GM18507 (cell line): ENCODE results near the gene NPIPB6.

Experiments used
- DNase-seq: peaks from one replicate; pipeline ENCODE4 v3.0.0; 2011; ENCODE audit warnings: low read depth; ENCODE audit not compliant: insufficient read length; ENCODE audit errors: extremely low spot score
- FAIRE-seq: peaks from 2 replicates; lab custom pipeline; 2011; peaks lifted over from hg19 to GRCh38; lab: Jason Lieb, UNC

Gene NPIPB6

DNA sequence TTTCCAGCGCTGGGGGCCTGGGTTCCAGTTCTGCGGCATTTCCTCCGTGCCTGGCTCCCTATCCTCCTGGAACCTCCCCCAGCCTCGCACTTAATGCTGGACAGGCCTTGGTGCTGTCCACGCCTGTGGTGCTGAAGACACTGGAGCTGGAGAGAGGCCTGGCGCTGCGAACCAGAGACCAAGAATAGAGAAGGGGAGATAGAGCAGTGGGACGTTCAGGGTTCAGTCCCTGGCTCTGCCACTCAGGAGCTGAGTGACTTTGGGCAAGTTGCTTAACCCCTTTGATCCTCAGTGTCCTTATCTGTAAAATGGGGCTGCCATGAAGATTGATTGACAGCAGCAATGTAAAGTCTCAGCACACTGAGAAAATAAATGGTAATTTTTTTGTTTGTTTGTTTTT, 59.1 kb downstream of the NPIPB6 start:
- DNase-seq, result no peak
- no peak for FAIRE-seq

- DNase-seq (no peak), FAIRE-seq (no peak)
These were observed 60.2 kb downstream of the NPIPB6 start for GRCh38 chr16:28303132-28303531.

- FAIRE-seq (no peak), DNase-seq (no peak)
These were observed 61.7 kb downstream of the NPIPB6 start for GRCh38 chr16:28301620-28302019.

DNA sequence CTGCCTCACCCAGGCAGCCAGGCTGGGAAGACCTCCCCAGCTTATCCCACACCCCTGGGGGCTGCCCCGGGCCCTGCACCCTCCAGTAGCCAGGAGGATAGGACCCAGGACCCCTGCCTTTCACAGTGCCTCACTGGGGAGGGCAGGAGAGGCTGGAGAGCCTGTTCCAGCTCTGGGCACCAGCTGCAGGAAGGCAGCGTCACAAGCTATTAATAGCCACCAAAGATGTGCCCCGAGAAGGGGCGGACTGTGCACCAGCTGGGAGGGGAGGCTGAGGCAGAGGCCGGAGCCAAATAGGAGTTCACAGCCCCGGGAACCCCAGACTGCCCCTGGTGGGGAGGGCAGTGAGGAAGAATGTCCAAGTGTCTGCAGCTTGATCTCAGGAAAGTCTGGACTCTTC, 62.2 kb downstream of the NPIPB6 start:
- no peak for FAIRE-seq
- DNase-seq, result no peak

GRCh38 chr16:28300327-28300726, 63.0 kb downstream of the NPIPB6 start:
- FAIRE-seq (no peak), DNase-seq (no peak)

GRCh38 chr16:28298511-28298878, 64.8 kb downstream of the NPIPB6 start:
- FAIRE-seq (no peak), DNase-seq (no peak)

DNA sequence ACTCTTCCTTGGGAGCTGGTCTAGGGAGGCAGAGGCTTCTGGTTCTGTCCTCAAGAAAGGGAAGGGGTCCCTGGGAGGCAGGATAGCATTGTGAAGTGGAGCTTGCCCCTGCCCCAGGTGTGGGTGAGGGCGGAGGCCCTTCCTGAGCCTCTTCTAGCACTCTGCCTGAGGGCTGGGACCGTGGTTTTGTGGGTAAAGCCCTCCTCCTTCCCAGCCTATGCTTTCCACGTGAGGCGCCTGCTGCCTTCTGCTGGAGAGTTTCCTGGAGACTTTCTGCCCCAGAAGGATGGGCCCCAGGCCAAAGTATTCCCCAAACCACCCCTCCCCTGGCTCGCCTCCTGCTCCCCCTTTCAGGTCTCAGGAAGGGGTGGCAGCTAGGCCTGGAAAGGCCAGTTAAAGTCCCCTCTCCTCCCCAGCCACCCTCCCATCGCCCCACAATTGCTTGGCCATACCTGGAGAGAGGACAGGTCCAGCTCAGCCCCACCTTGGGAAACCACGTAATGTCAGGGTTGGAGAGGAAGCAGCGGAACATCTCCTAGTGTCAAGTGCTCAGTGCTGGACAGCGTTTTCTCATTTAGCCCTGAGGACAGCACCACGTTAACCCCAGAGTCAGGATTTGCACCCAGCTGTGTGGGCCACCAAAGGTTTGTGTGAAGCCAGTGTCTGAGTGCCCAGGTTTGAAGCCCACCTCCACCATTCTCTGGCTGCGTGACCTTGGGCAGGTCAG, 65.4 kb downstream of the NPIPB6 start:
- no peak for DNase-seq

DNA sequence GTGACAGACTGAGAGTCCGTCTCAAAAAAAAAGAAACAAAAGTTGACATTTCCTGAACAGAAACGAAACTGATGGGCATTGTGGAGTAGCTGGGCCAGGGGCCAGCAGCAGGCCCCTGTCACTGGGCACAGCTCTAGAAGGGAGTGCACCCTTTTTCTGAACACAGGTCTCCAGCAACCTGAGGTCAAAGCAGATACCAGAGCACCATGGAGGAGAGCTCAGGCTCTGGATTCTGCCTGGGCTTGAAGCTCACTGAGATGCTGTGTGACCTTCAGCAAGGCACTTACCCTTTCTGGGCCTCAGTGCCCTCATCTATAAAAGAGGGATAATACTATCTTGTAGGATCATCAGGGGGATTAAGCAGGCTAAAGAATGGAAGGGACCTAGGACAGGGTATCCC, 66.0 kb downstream of the NPIPB6 start:
- DNase-seq, result no peak
- no peak for FAIRE-seq

More for the DNA sequence above, 65.4 kb downstream of the NPIPB6 start:
- FAIRE-seq, result no peak

DNA sequence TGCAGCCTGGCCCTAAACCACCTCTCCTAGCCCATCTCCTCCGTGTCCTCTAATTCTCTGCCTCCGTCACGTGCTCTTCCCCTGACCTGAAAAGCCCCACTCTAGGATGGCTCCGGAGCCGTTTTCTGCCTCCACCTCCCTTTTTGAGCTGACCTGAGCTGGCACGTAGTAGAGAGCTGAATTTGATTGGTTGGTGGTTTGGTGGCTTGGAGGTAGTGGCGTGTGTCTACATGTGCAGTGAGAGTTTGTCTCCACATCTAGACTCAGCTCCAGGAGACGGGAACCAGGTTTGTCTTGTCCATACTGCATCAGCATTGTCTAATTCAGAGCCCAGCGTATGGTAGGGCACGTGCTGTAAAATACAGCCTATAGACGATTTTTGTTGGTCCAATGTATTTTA, 68.0 kb downstream of the NPIPB6 start:
- DNase-seq (no peak), FAIRE-seq (no peak)

GRCh38 chr16:28294201-28294600, 69.1 kb downstream of the NPIPB6 start:
- no peak for DNase-seq
- FAIRE-seq, result no peak

DNA sequence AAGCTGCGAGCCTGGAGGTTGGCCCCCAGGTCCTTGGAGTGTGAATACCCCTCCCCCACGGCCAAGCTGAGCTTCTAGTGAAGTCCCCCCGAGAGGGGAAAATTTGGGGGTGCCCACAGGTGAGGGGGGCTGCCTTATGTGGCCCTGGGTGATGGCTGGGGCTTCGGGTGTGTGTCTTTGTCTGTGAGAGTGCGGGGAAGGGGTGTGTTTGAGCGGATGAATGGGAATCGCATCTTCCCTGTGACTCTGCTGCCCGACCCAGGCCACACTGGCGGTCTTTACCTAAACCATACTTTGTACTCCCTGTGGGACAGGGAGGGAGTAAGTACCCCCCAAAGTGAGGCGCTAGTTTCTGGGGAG, 69.7 kb downstream of the NPIPB6 start:
- no peak for DNase-seq
- FAIRE-seq, result no peak

- no peak for FAIRE-seq
- DNase-seq, result no peak
These were observed 70.3 kb downstream of the NPIPB6 start for GRCh38 chr16:28292731-28293600.
